Right ventricle myocardium inferior (tissue), 1 donor: ENCODE results near the gene TRIM52. TPM values are rescaled to one million over a fixed set of nuclear protein-coding genes. Genes with fewer than 3 reads are reported as not detected.
A peak's percentile ranks its signal among the peaks of the same experiment; 100 is the strongest.

Experiments used
- ATAC-seq: fragments of 200-7000 bp; cut with Tn5 transposase; one replicate; pipeline ENCODE4 v1.9.1; 2020; ENCODE audit warnings: mild to moderate bottlenecking, moderate library complexity
- DNase-seq: peaks from one replicate; pipeline ENCODE4 v3.0.0; 2021; ENCODE audit errors: missing footprints
- intact Hi-C: fragments of 100-400 bp; cut with DNase I; formaldehyde crosslinking; loops from one replicate; pipeline ENCODE4 v1.11.0; 2022
- total RNA-seq: library from RNA; stranded (reverse); fragmentation: NEBNext Ultra II Directional; extraction: Animal tissue kit (Norgen Biotek cat#: 25700); gene quantifications from one replicate; pipeline ENCODE4 v1.2.1, GENCODE V29; 2021
- donor health status: DM: no; HTN: yes; CAD: no; lungs with severe emphysema.

The TRIM52 gene
- total RNA-seq, 1 donor from 2014 or later, result 9.2 TPM

- intact Hi-C loops, result loop anchor here (2.0 kb wide), 1 partner anchor 71 kb away; no protein-coding TSS in a partner anchor
- ATAC-seq (no peak), DNase-seq (no peak)
These were observed 796 bp downstream of the TRIM52 start for GRCh38 chr5:181259974-181260719.

- intact Hi-C loops, result no loop called here
- no peak for ATAC-seq
- no peak for DNase-seq
These were observed 1.7 kb downstream of the TRIM52 start for GRCh38 chr5:181259283-181259682.

- DNase-seq, result no peak
- intact Hi-C loops, result no loop called here
- no peak for ATAC-seq
These were observed 2.4 kb downstream of the TRIM52 start for GRCh38 chr5:181258576-181258975.

- ATAC-seq (no peak), DNase-seq (no peak)
- intact Hi-C loops, result no loop called here
These were observed 4.9 kb downstream of the TRIM52 start for GRCh38 chr5:181255836-181256578.

GRCh38 chr5:181255276-181255675, 5.7 kb downstream of the TRIM52 start:
- DNase-seq (no peak), ATAC-seq (no peak)
- intact Hi-C loops, result no loop called here

- DNase-seq (no peak), ATAC-seq (no peak)
- intact Hi-C loops, result no loop called here
These were observed 12.7 kb downstream of the TRIM52 start for GRCh38 chr5:181248277-181248676.

- ATAC-seq (peak; percentile 89), DNase-seq (peak; percentile 94)
- intact Hi-C loops, result loop anchor here (1.0 kb wide), 1 partner anchor 15 kb away; the partner anchor contains the start of gene TRIM52
These were observed 14.5 kb downstream of the TRIM52 start for GRCh38 chr5:181246276-181247049.

- intact Hi-C loops, result loop anchor here (1.0 kb wide), 1 partner anchor 16 kb away; the partner anchor contains the start of gene TRIM52
- no peak for ATAC-seq
- no peak for DNase-seq
These were observed 15.3 kb downstream of the TRIM52 start for GRCh38 chr5:181245427-181246275.

GRCh38 chr5:181243564-181244343, 17.2 kb downstream of the TRIM52 start, which contains the start of gene RACK1:
Gene RACK1, minus strand, starts transcription at chr5:181243906. Its CDS starts 106 bp downstream, at chr5:181243800.
- intact Hi-C loops, result loop anchor here (1.0 kb wide), 2 partner anchors 20 to 52 kb away; partner anchors contain the start of gene TRIM41
- DNase-seq (peak; percentile 92), ATAC-seq (peak; percentile 78)

GRCh38 chr5:181243018-181243563, 17.9 kb downstream of the TRIM52 start:
- no peak for ATAC-seq
- intact Hi-C loops, result no loop called here
- DNase-seq, result no peak

- intact Hi-C loops, result no loop called here
- ATAC-seq, result no peak
- DNase-seq, result no peak
These were observed 18.9 kb downstream of the TRIM52 start for GRCh38 chr5:181242031-181242451.

- ATAC-seq (no peak), DNase-seq (no peak)
- intact Hi-C loops, result no loop called here
These were observed 19.5 kb downstream of the TRIM52 start for GRCh38 chr5:181241393-181241975.

GRCh38 chr5:181239062-181239663, 21.8 kb downstream of the TRIM52 start:
- no peak for DNase-seq
- no peak for ATAC-seq
- intact Hi-C loops, result no loop called here

GRCh38 chr5:181237729-181238385, 23.1 kb downstream of the TRIM52 start:
- intact Hi-C loops, result no loop called here
- ATAC-seq (no peak), DNase-seq (no peak)

GRCh38 chr5:181236954-181237641, 23.8 kb downstream of the TRIM52 start:
- ATAC-seq (no peak), DNase-seq (no peak)
- intact Hi-C loops, result no loop called here
